Measurements from ENCODE around the gene SLC16A10. TPM values are rescaled to one million over a fixed set of nuclear protein-coding genes. Genes with fewer than 3 reads are reported as not detected.
"Not testable (repeated sequence)": the region's sequence is repeated elsewhere in the genome, so short reads cannot be mapped to it uniquely, and the experiment has no call there.

SLC16A10 gene
- total RNA-seq, 2 donors from 2014 or later, result 4.9 to 6.5 TPM

GRCh38 chr6:111255838-111256237, 168.5 kb downstream of the SLC16A10 start:
- not testable (repeated sequence) for ATAC-seq (replicated peaks in 1 of 2); DNase-seq; H3K36me3 Mint-ChIP-seq (ENCODE audit: insufficient read depth in 2 of 2); H3K27ac Mint-ChIP-seq; H3K4me3 Mint-ChIP-seq; H3K27me3 Mint-ChIP-seq (ENCODE audit: low read depth); H3K9me3 Mint-ChIP-seq
- H3K4me1 Mint-ChIP-seq (ENCODE audit: low read depth), result peaks cover 17% of the 10 kb centered on the region

GRCh38 chr6:111256646-111257045, 169.3 kb downstream of the SLC16A10 start:
- Mint-ChIP-seq H3K9me3 (no peaks in the 10 kb centered on the region), H3K27ac (no peak overlapping the region), H3K4me1 (ENCODE audit: low read depth) (peaks cover 22% of the 10 kb centered on the region), H3K4me3 (no peak overlapping the region), H3K36me3 (ENCODE audit: insufficient read depth in 2 of 2) (no peaks in the 10 kb centered on the region), H3K27me3 (ENCODE audit: low read depth) (no peaks in the 10 kb centered on the region)
- DNase-seq (no peak), ATAC-seq (replicated peaks in 1 of 2) (no peak)

GRCh38 chr6:111258010-111258409, 170.7 kb downstream of the SLC16A10 start:
- Mint-ChIP-seq H3K36me3 (ENCODE audit: insufficient read depth in 2 of 2) (no peaks in the 10 kb centered on the region), H3K27ac (peak overlapping the region; percentile 87), H3K9me3 (no peaks in the 10 kb centered on the region), H3K27me3 (ENCODE audit: low read depth) (no peaks in the 10 kb centered on the region), H3K4me3 (peak overlapping the region in 1 of 2 donors; percentile 88), H3K4me1 (ENCODE audit: low read depth) (peaks cover 26% of the 10 kb centered on the region)
- ATAC-seq (replicated peaks in 1 of 2) (no peak), DNase-seq (no peak)

- Mint-ChIP-seq H3K4me1 (ENCODE audit: low read depth) (peaks cover 28% of the 10 kb centered on the region), H3K27ac (peak overlapping the region; percentile 87), H3K9me3 (no peaks in the 10 kb centered on the region), H3K4me3 (peak overlapping the region; percentile 82 to 88), H3K27me3 (ENCODE audit: low read depth) (no peaks in the 10 kb centered on the region), H3K36me3 (ENCODE audit: insufficient read depth in 2 of 2) (peaks cover 0 to under 1% of the 10 kb centered on the region in 2 donors)
- DNase-seq (no peak), ATAC-seq (replicated peaks in 1 of 2) (no peak)
These were observed 171.3 kb downstream of the SLC16A10 start for GRCh38 chr6:111258615-111259088.

- Mint-ChIP-seq H3K36me3 (ENCODE audit: insufficient read depth in 2 of 2) (peaks cover 0 to 3% of the 10 kb centered on the region in 2 donors), H3K4me3 (peak overlapping the region; percentile 82 to 88), H3K9me3 (no peaks in the 10 kb centered on the region), H3K27ac (peak overlapping the region; percentile 87), H3K27me3 (ENCODE audit: low read depth) (no peaks in the 10 kb centered on the region), H3K4me1 (ENCODE audit: low read depth) (peaks cover 34% of the 10 kb centered on the region)
- DNase-seq (peak; percentile 98 to 99), ATAC-seq (replicated peaks in 1 of 2) (peak; percentile 98 to 99)
These were observed 172.0 kb downstream of the SLC16A10 start for GRCh38 chr6:111259089-111259831.

GRCh38 chr6:111260570-111261298, 173.4 kb downstream of the SLC16A10 start:
- H3K4me1 Mint-ChIP-seq (ENCODE audit: low read depth), result peaks cover 35% of the 10 kb centered on the region
- ATAC-seq (replicated peaks in 1 of 2) (no peak), DNase-seq (no peak)
- no peaks in the 10 kb centered on the region for H3K9me3 Mint-ChIP-seq
- peak overlapping the region; percentile 82 to 88 for H3K4me3 Mint-ChIP-seq
- no peaks in the 10 kb centered on the region for H3K27me3 Mint-ChIP-seq (ENCODE audit: low read depth)
- H3K36me3 Mint-ChIP-seq (ENCODE audit: insufficient read depth in 2 of 2), result peaks cover 0 to 3% of the 10 kb centered on the region in 2 donors
- peak overlapping the region; percentile 86 for H3K27ac Mint-ChIP-seq

- peak overlapping the region in 1 of 2 donors; percentile 32 for H3K4me3 Mint-ChIP-seq
- no peak overlapping the region for H3K27ac Mint-ChIP-seq
- H3K36me3 Mint-ChIP-seq (ENCODE audit: insufficient read depth in 2 of 2), result peaks cover 4 to 18% of the 10 kb centered on the region in 2 donors
- ATAC-seq (replicated peaks in 1 of 2), result peak; percentile 23 to 26
- peak; percentile 14 to 19 for DNase-seq
- peaks cover 48% of the 10 kb centered on the region for H3K4me1 Mint-ChIP-seq (ENCODE audit: low read depth)
- H3K9me3 Mint-ChIP-seq, result no peaks in the 10 kb centered on the region
- no peaks in the 10 kb centered on the region for H3K27me3 Mint-ChIP-seq (ENCODE audit: low read depth)
These were observed 176.5 kb downstream of the SLC16A10 start for GRCh38 chr6:111263837-111264236.

GRCh38 chr6:111265842-111266241, 178.5 kb downstream of the SLC16A10 start:
- Mint-ChIP-seq H3K4me1 (ENCODE audit: low read depth) (peaks cover 43% of the 10 kb centered on the region), H3K27me3 (ENCODE audit: low read depth) (no peaks in the 10 kb centered on the region), H3K9me3 (no peaks in the 10 kb centered on the region), H3K27ac (no peak overlapping the region), H3K36me3 (ENCODE audit: insufficient read depth in 2 of 2) (peaks cover 9 to 18% of the 10 kb centered on the region in 2 donors), H3K4me3 (no peak overlapping the region)
- ATAC-seq (replicated peaks in 1 of 2) (no peak), DNase-seq (no peak)

- Mint-ChIP-seq H3K4me3 (no peak overlapping the region), H3K4me1 (ENCODE audit: low read depth) (peaks cover 39% of the 10 kb centered on the region), H3K27me3 (ENCODE audit: low read depth) (no peaks in the 10 kb centered on the region), H3K36me3 (ENCODE audit: insufficient read depth in 2 of 2) (peaks cover 9 to 18% of the 10 kb centered on the region in 2 donors), H3K27ac (no peak overlapping the region), H3K9me3 (no peaks in the 10 kb centered on the region)
- no peak for DNase-seq
- no peak for ATAC-seq (replicated peaks in 1 of 2)
These were observed 179.0 kb downstream of the SLC16A10 start for GRCh38 chr6:111266276-111266675.

- no peak overlapping the region for H3K4me3 Mint-ChIP-seq
- peaks cover 34% of the 10 kb centered on the region for H3K4me1 Mint-ChIP-seq (ENCODE audit: low read depth)
- ATAC-seq (replicated peaks in 1 of 2), result no peak
- peaks cover 9 to 24% of the 10 kb centered on the region in 2 donors for H3K36me3 Mint-ChIP-seq (ENCODE audit: insufficient read depth in 2 of 2)
- no peak overlapping the region for H3K27ac Mint-ChIP-seq
- H3K9me3 Mint-ChIP-seq, result no peaks in the 10 kb centered on the region
- no peak for DNase-seq
- no peaks in the 10 kb centered on the region for H3K27me3 Mint-ChIP-seq (ENCODE audit: low read depth)
These were observed 180.5 kb downstream of the SLC16A10 start for GRCh38 chr6:111267764-111268333.

GRCh38 chr6:111269401-111269970, 182.2 kb downstream of the SLC16A10 start:
- DNase-seq, result no peak
- ATAC-seq (replicated peaks in 1 of 2), result no peak
- Mint-ChIP-seq H3K36me3 (ENCODE audit: insufficient read depth in 2 of 2) (peaks cover 14 to 36% of the 10 kb centered on the region in 2 donors), H3K9me3 (peaks cover 6 to 9% of the 10 kb centered on the region in 2 donors), H3K27me3 (ENCODE audit: low read depth) (no peaks in the 10 kb centered on the region), H3K27ac (no peak overlapping the region), H3K4me1 (ENCODE audit: low read depth) (peaks cover 30% of the 10 kb centered on the region), H3K4me3 (no peak overlapping the region)

GRCh38 chr6:111270121-111270520, 182.8 kb downstream of the SLC16A10 start:
- Mint-ChIP-seq H3K36me3 (ENCODE audit: insufficient read depth in 2 of 2) (peaks cover 17 to 43% of the 10 kb centered on the region in 2 donors), H3K4me1 (ENCODE audit: low read depth) (peaks cover 33% of the 10 kb centered on the region), H3K9me3 (peaks cover 8 to 10% of the 10 kb centered on the region in 2 donors), H3K27me3 (ENCODE audit: low read depth) (no peaks in the 10 kb centered on the region), H3K27ac (no peak overlapping the region), H3K4me3 (no peak overlapping the region)
- ATAC-seq (replicated peaks in 1 of 2) (no peak), DNase-seq (no peak)
